ENCODE data around the gene ZNF496. TPM values are rescaled to one million over a fixed set of nuclear protein-coding genes. Genes with fewer than 3 reads are reported as not detected.

Gene ZNF496
- total RNA-seq, 1 donor from 2014 or later, result 30.3 TPM

DNA sequence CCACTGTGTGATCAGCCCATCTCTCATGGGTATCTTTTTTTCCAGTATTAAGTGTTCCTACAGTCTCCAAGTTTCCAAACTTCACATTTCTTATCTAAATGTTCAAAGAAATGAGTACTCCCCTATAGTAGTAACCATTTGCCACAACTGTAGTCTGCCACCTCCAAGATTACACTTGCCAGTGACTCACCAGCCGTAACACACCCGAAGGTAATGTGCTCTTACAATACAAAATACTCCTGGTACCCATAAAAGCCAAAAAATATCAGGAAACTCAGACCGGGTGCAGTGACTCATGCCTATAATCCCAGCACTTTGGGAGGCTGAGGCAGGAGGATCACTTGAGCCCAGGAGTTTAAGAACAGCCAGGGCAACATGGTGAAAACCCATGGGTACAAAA lies 20.5 kb upstream of the ZNF496 start:
- H3K9me3 Mint-ChIP-seq (ENCODE audit: unreplicated experiment), result peaks cover 2% of the 10 kb centered on the region
- Histone ChIP-seq H3K9me3 (ENCODE audit: insufficient read depth, low read depth, low read length) (no peaks in the 10 kb centered on the region), H3K79me2 (ENCODE audit: insufficient read depth, low read length) (no peaks in the 10 kb centered on the region)

DNA sequence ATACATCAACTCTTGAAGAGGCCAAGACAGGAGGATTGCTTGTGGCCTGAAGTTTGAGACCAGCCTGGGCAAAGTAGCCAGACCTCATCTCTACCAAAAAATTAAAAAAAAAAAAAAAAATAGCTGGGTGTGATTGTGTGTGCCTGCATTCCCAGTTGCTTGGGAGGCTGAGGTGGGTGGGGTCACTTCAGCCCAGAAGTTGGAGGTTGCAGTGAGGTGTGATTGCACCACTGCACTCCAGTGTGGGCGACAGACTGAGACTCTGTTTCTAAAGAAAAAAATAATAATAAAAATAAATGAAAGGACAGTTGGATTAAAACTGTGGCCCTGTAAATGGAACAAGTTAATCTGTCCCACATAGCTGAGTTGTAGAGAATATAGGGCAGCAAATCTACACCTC lies 18.9 kb upstream of the ZNF496 start:
- no peak overlapping the region for H3K4me3 ChIP-seq (ENCODE audit: insufficient read depth, low read depth, low read length)
- no peak for DNase-seq (ENCODE audit: low read depth)
- H3K9me3 ChIP-seq (ENCODE audit: insufficient read depth, low read depth, low read length), result no peaks in the 10 kb centered on the region
- H3K4me1 ChIP-seq (ENCODE audit: insufficient read depth, low read length), result no peaks in the 10 kb centered on the region
- peaks cover 2% of the 10 kb centered on the region for H3K4me1 Mint-ChIP-seq (ENCODE audit: low read depth, unreplicated experiment)
- H3K27ac ChIP-seq (ENCODE audit: low read depth, low read length), result no peak overlapping the region
- H3K27me3 Mint-ChIP-seq (ENCODE audit: low read depth, unreplicated experiment), result no peaks in the 10 kb centered on the region
- no peak for FAIRE-seq
- H3K9ac ChIP-seq (ENCODE audit: low read length), result no peak overlapping the region
- H3K4me3 Mint-ChIP-seq (ENCODE audit: unreplicated experiment), result no peak overlapping the region
- H3K27ac Mint-ChIP-seq (ENCODE audit: unreplicated experiment), result no peak overlapping the region
- peaks cover 3% of the 10 kb centered on the region for H4K20me1 ChIP-seq (ENCODE audit: insufficient read depth, low read length)
- no peaks in the 10 kb centered on the region for H3K79me2 ChIP-seq (ENCODE audit: insufficient read depth, low read length)
- no peak overlapping the region for H2AFZ ChIP-seq (ENCODE audit: low read depth, low read length)
- H3K4me2 ChIP-seq (ENCODE audit: low read length), result no peak overlapping the region
- H3K9me3 Mint-ChIP-seq (ENCODE audit: unreplicated experiment), result peaks cover under 1% of the 10 kb centered on the region
- TF ChIP-seq, protein P1, sequence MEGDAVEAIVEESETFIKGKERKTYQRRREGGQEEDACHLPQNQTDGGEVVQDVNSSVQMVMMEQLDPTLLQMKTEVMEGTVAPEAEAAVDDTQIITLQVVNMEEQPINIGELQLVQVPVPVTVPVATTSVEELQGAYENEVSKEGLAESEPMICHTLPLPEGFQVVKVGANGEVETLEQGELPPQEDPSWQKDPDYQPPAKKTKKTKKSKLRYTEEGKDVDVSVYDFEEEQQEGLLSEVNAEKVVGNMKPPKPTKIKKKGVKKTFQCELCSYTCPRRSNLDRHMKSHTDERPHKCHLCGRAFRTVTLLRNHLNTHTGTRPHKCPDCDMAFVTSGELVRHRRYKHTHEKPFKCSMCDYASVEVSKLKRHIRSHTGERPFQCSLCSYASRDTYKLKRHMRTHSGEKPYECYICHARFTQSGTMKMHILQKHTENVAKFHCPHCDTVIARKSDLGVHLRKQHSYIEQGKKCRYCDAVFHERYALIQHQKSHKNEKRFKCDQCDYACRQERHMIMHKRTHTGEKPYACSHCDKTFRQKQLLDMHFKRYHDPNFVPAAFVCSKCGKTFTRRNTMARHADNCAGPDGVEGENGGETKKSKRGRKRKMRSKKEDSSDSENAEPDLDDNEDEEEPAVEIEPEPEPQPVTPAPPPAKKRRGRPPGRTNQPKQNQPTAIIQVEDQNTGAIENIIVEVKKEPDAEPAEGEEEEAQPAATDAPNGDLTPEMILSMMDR (IDR thresholded peaks at IDR 0.05; ENCODE audit: insufficient read depth, low read depth, low read length), result no peak
- TF ChIP-seq EZH2 (IDR thresholded peaks at IDR 0.05; ENCODE audit: insufficient read depth, low read length), result no peak
- no peaks in the 10 kb centered on the region for H3K27me3 ChIP-seq (ENCODE audit: insufficient read depth, low read length)
- H3K36me3 Mint-ChIP-seq (ENCODE audit: low read depth, unreplicated experiment), result peaks cover 1% of the 10 kb centered on the region
- no peaks in the 10 kb centered on the region for H3K36me3 ChIP-seq (ENCODE audit: insufficient read depth, low read length)

More for the DNA sequence above, 20.5 kb upstream of the ZNF496 start:
- H3K4me1 ChIP-seq (ENCODE audit: insufficient read depth, low read length), result peaks cover 6% of the 10 kb centered on the region
- no peaks in the 10 kb centered on the region for H4K20me1 ChIP-seq (ENCODE audit: insufficient read depth, low read length)
- no peak overlapping the region for H3K4me3 Mint-ChIP-seq (ENCODE audit: unreplicated experiment)
- no peak overlapping the region for H2AFZ ChIP-seq (ENCODE audit: low read depth, low read length)
- TF ChIP-seq, protein P1 (IDR thresholded peaks at IDR 0.05; ENCODE audit: insufficient read depth, low read depth, low read length), result no peak
- TF ChIP-seq EZH2 (IDR thresholded peaks at IDR 0.05; ENCODE audit: insufficient read depth, low read length), result no peak
- H3K36me3 ChIP-seq (ENCODE audit: insufficient read depth, low read length), result no peaks in the 10 kb centered on the region
- H3K4me2 ChIP-seq (ENCODE audit: low read length), result no peak overlapping the region
- no peak overlapping the region for H3K9ac ChIP-seq (ENCODE audit: low read length)
- no peaks in the 10 kb centered on the region for H3K27me3 Mint-ChIP-seq (ENCODE audit: low read depth, unreplicated experiment)
- no peak for FAIRE-seq
- DNase-seq (ENCODE audit: low read depth), result no peak
- H3K4me1 Mint-ChIP-seq (ENCODE audit: low read depth, unreplicated experiment), result peaks cover 13% of the 10 kb centered on the region
- no peak overlapping the region for H3K27ac Mint-ChIP-seq (ENCODE audit: unreplicated experiment)
- H3K36me3 Mint-ChIP-seq (ENCODE audit: low read depth, unreplicated experiment), result peaks cover 1% of the 10 kb centered on the region
- H3K4me3 ChIP-seq (ENCODE audit: insufficient read depth, low read depth, low read length), result no peak overlapping the region
- H3K27ac ChIP-seq (ENCODE audit: low read depth, low read length), result no peak overlapping the region
- no peaks in the 10 kb centered on the region for H3K27me3 ChIP-seq (ENCODE audit: insufficient read depth, low read length)

DNA sequence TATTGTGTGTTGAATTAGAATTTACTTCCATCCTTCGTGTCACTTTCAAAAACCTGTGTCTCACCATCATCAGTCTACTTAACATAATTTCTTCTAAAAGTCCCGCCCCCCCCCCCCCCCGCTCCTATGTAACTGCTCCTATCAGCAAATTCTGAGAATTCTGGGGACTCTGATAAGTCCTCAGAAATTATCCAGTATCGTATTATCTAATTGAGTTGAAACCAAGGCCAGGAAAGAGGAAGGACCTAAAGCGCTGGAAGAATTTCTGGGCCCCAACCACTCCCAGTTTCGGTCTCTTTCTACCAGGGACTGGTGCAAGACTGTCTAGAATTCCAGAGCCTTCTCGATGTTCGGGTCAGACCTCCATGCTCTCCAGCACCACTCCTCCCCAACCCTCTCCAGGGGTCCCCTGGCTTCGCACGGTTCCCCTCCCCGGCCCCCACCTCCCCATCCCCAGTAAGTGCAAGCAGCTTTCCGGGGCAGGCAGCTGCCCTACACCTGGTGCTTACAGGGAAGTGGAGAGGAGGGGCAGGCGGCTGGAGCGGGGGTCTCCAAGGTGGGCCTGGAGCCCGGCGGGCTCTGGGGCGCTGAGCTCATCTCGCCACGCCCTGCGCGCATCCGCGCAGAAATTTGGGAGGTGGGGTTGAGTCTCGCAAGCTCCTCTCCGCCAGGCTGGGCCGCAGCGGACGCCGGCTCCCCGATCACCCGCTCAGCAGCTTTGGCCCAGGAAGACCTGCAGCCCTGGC lies 16.0 kb upstream of the ZNF496 start:
- H3K9me3 ChIP-seq (ENCODE audit: insufficient read depth, low read depth, low read length), result no peaks in the 10 kb centered on the region
- Mint-ChIP-seq H3K27me3 (ENCODE audit: low read depth, unreplicated experiment) (no peaks in the 10 kb centered on the region), H3K4me3 (ENCODE audit: unreplicated experiment) (no peak overlapping the region)

More for the DNA sequence above, 16.0 kb upstream of the ZNF496 start:
- peaks cover 3% of the 10 kb centered on the region for H4K20me1 ChIP-seq (ENCODE audit: insufficient read depth, low read length)
- no peak overlapping the region for H2AFZ ChIP-seq (ENCODE audit: low read depth, low read length)
- peaks cover 4% of the 10 kb centered on the region for H3K4me1 ChIP-seq (ENCODE audit: insufficient read depth, low read length)
- no peak overlapping the region for H3K27ac Mint-ChIP-seq (ENCODE audit: unreplicated experiment)
- peaks cover 7% of the 10 kb centered on the region for H3K36me3 Mint-ChIP-seq (ENCODE audit: low read depth, unreplicated experiment)
- peaks cover 9% of the 10 kb centered on the region for H3K4me1 Mint-ChIP-seq (ENCODE audit: low read depth, unreplicated experiment)
- H3K9me3 Mint-ChIP-seq (ENCODE audit: unreplicated experiment), result no peaks in the 10 kb centered on the region
- H3K27ac ChIP-seq (ENCODE audit: low read depth, low read length), result no peak overlapping the region
- no peaks in the 10 kb centered on the region for H3K27me3 ChIP-seq (ENCODE audit: insufficient read depth, low read length)
- H3K4me3 ChIP-seq (ENCODE audit: insufficient read depth, low read depth, low read length), result no peak overlapping the region
- H3K79me2 ChIP-seq (ENCODE audit: insufficient read depth, low read length), result no peaks in the 10 kb centered on the region
- no peak overlapping the region for H3K9ac ChIP-seq (ENCODE audit: low read length)
- TF ChIP-seq, protein P1 (IDR thresholded peaks at IDR 0.05; ENCODE audit: insufficient read depth, low read depth, low read length), result no peak
- TF ChIP-seq EZH2 (IDR thresholded peaks at IDR 0.05; ENCODE audit: insufficient read depth, low read length), result no peak
- H3K36me3 ChIP-seq (ENCODE audit: insufficient read depth, low read length), result no peaks in the 10 kb centered on the region
- DNase-seq (ENCODE audit: low read depth), result no peak
- peak overlapping the region; percentile 29 for H3K4me2 ChIP-seq (ENCODE audit: low read length)
- no peak for FAIRE-seq
